ENCODE results near the gene NDC1. TPM values are rescaled to one million over a fixed set of nuclear protein-coding genes. Genes with fewer than 3 reads are reported as not detected.

NDC1 gene
- total RNA-seq, 2 donors from 2014 or later, result 15.3 to 20.6 TPM

DNA sequence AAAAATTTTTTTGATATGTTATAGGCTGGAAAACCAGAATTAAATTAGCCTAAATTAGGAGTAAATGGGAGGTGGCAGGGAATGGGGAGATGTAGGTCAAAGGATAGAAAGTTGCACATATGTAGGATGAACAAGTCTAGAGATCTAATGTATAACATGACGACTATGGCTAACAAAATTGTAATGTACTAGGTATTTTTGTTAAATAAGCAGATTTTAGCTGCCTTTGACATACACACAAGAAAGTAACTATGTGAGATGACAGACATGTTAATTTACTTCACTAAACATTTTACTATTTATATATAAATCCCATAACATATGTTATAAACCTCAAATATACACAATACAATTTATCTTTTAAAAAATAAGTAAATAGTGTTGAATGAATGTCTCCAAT lies 68.9 kb downstream of the NDC1 start:
- DNase-seq (ENCODE audit: low spot score), result no peak
- no peaks in the 10 kb centered on the region for H3K9me3 ChIP-seq
- H3K4me3 ChIP-seq, result no peak overlapping the region
- peaks cover 0 to 5% of the 10 kb centered on the region in 2 donors for H3K36me3 ChIP-seq
- no peaks in the 10 kb centered on the region for H3K4me1 ChIP-seq (replicated peaks)
- intact Hi-C loops (cut with DNase I), result no loop called here
- TF ChIP-seq POLR2AphosphoS5 (IDR thresholded peaks at IDR 0.05), result no peak
- no peak for TF ChIP-seq POLR2A (IDR thresholded peaks at IDR 0.05)
- TF ChIP-seq, protein P1, sequence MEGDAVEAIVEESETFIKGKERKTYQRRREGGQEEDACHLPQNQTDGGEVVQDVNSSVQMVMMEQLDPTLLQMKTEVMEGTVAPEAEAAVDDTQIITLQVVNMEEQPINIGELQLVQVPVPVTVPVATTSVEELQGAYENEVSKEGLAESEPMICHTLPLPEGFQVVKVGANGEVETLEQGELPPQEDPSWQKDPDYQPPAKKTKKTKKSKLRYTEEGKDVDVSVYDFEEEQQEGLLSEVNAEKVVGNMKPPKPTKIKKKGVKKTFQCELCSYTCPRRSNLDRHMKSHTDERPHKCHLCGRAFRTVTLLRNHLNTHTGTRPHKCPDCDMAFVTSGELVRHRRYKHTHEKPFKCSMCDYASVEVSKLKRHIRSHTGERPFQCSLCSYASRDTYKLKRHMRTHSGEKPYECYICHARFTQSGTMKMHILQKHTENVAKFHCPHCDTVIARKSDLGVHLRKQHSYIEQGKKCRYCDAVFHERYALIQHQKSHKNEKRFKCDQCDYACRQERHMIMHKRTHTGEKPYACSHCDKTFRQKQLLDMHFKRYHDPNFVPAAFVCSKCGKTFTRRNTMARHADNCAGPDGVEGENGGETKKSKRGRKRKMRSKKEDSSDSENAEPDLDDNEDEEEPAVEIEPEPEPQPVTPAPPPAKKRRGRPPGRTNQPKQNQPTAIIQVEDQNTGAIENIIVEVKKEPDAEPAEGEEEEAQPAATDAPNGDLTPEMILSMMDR (IDR thresholded peaks at IDR 0.05), result no peak
- H3K27ac ChIP-seq, result no peak overlapping the region
- 90% methylated on average over 1 of the region's 1 CpG for WGBS
- no peaks in the 10 kb centered on the region for H3K27me3 ChIP-seq (replicated peaks; ENCODE audit: insufficient read depth)

DNA sequence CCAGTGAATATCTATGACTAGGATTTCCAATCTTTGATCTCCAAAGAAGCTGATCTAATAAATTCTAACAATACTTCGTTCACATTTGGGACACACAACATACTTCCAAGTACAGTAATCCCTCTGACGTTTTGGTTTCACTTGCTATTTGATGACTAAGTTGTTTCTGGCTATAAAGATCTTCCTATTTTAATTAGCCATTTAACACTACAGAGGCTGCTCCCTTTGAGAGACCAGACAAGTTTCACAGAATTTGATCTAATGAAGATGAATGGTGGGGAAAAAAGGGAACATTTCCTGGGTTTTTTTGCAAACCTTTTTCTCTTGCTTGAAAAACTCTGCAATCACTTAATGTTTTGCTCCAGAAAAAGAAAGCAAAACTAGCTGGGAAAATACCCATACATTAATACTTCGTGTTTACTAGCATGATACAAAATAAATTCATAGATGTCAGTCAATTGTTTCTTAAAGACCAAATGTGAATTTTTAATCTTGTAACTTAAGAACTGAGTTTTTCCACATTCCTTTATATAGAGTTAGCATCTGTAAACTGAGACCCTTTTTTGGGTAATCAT lies 71.2 kb downstream of the NDC1 start:
- intact Hi-C loops (cut with DNase I), result no loop called here
- no peak overlapping the region for H3K4me3 ChIP-seq
- H3K27ac ChIP-seq, result no peak overlapping the region
- TF ChIP-seq POLR2AphosphoS5 (IDR thresholded peaks at IDR 0.05) (no peak), POLR2A (IDR thresholded peaks at IDR 0.05) (no peak)
- TF ChIP-seq, protein P1 (IDR thresholded peaks at IDR 0.05), result no peak
- 41% methylated on average over 3 of the region's 3 CpGs for WGBS
- H3K27me3 ChIP-seq (replicated peaks; ENCODE audit: insufficient read depth), result no peaks in the 10 kb centered on the region
- H3K4me1 ChIP-seq (replicated peaks), result no peaks in the 10 kb centered on the region
- no peaks in the 10 kb centered on the region for H3K9me3 ChIP-seq
- no peak for DNase-seq (ENCODE audit: low spot score)
- peaks cover 0 to 5% of the 10 kb centered on the region in 2 donors for H3K36me3 ChIP-seq

GRCh38 chr1:53766194-53766742 lies 71.8 kb downstream of the NDC1 start:
- WGBS, result 93% methylated on average over 3 of the region's 3 CpGs
- intact Hi-C loops (cut with DNase I), result no loop called here

DNA sequence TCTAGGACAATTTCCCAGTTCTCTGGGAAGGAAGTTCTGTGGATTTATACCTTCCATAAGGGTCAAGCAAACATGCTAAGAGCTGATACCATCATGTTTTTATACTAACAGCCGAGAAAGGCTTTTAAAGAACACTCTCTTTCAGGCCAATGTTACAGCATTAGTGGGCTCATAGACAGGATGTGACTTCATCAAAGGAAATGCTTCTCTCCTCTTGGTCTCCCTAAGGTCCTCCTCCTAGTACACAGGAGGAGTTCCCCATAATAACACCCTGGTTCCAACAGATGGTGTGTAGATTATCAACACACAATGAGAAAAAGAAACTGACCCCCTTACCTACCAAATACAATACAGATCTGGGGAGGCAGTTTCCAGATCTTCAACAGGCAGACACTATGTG lies 72.4 kb downstream of the NDC1 start:
- Histone ChIP-seq H3K9me3 (no peaks in the 10 kb centered on the region), H3K4me1 (replicated peaks) (no peaks in the 10 kb centered on the region), H3K27me3 (replicated peaks; ENCODE audit: insufficient read depth) (no peaks in the 10 kb centered on the region), H3K4me3 (no peak overlapping the region), H3K27ac (no peak overlapping the region), H3K36me3 (peaks cover 0 to 5% of the 10 kb centered on the region in 2 donors)
- TF ChIP-seq, protein P1 (IDR thresholded peaks at IDR 0.05), result no peak
- no peak for TF ChIP-seq POLR2AphosphoS5 (IDR thresholded peaks at IDR 0.05)
- TF ChIP-seq POLR2A (IDR thresholded peaks at IDR 0.05), result no peak
- DNase-seq (ENCODE audit: low spot score), result no peak
- 61% methylated on average over 1 of the region's 1 CpG for WGBS
- intact Hi-C loops (cut with DNase I), result no loop called here

More at GRCh38 chr1:53766194-53766742, 71.8 kb downstream of the NDC1 start:
- Histone ChIP-seq H3K27me3 (replicated peaks; ENCODE audit: insufficient read depth) (no peaks in the 10 kb centered on the region), H3K4me1 (replicated peaks) (no peaks in the 10 kb centered on the region), H3K9me3 (no peaks in the 10 kb centered on the region), H3K36me3 (peaks cover 0 to 5% of the 10 kb centered on the region in 2 donors), H3K27ac (no peak overlapping the region), H3K4me3 (no peak overlapping the region)
- DNase-seq (ENCODE audit: low spot score), result no peak
- TF ChIP-seq, protein P1 (IDR thresholded peaks at IDR 0.05), result no peak
- TF ChIP-seq POLR2AphosphoS5 (IDR thresholded peaks at IDR 0.05), result no peak
- TF ChIP-seq POLR2A (IDR thresholded peaks at IDR 0.05), result no peak

- Histone ChIP-seq H3K4me3 (no peak overlapping the region), H3K4me1 (replicated peaks) (no peaks in the 10 kb centered on the region), H3K36me3 (peaks cover 0 to 5% of the 10 kb centered on the region in 2 donors), H3K27ac (no peak overlapping the region), H3K9me3 (no peaks in the 10 kb centered on the region), H3K27me3 (replicated peaks; ENCODE audit: insufficient read depth) (no peaks in the 10 kb centered on the region)
- no peak for DNase-seq (ENCODE audit: low spot score)
- TF ChIP-seq, protein P1 (IDR thresholded peaks at IDR 0.05), result no peak
- no peak for TF ChIP-seq POLR2AphosphoS5 (IDR thresholded peaks at IDR 0.05)
- no peak for TF ChIP-seq POLR2A (IDR thresholded peaks at IDR 0.05)
- intact Hi-C loops (cut with DNase I), result no loop called here
- 96% methylated on average over 2 of the region's 2 CpGs for WGBS
Measured at GRCh38 chr1:53763911-53764310, 74.2 kb downstream of the NDC1 start.

Measured in prostate gland (tissue), 2 donors.